HepG2 (cell line): ENCODE data around the gene ZNF705A.

Source experiments
- EZH2 ChIP-seq: conservative IDR thresholded peaks from 2 replicates; pipeline ENCODE4 v1.6.1; 2012; ENCODE audit warnings: mild to moderate bottlenecking, low read depth, low read length, moderate library complexity
- TRAFD1 ChIP-seq: sonication (generic); formaldehyde crosslinking; IDR thresholded peaks from 2 replicates; pipeline ENCODE4 v1.5.1; 2020; ENCODE audit warnings: missing genetic modification reagents, mild to moderate bottlenecking, borderline replicate concordance
- TRIM24 ChIP-seq: sonication (generic); formaldehyde crosslinking; IDR thresholded peaks from 2 replicates; pipeline ENCODE4 v1.8.0; 2022; ENCODE audit warnings: mild to moderate bottlenecking, missing genetic modification reagents

GRCh38 chr12:8146442-8146771, 10.4 kb upstream of the ZNF705A start:
- TF ChIP-seq EZH2 (no peak), TRAFD1 (CRISPR knock-in tag) (no peak), TRIM24 (CRISPR knock-in tag) (no peak)
